GM06990 (cell line): ENCODE measurements around the gene LRMDA.

Experiments used
- DNase-seq: peaks from one replicate; pipeline ENCODE4 v3.0.0-alpha.2; 2011; ENCODE audit not compliant: insufficient read length; ENCODE audit errors: extremely low read depth
- H3K27me3 ChIP-seq: replicated peaks from 2 replicates; pipeline ENCODE4 v1.6.0; 2011; ENCODE audit warnings: low read length; ENCODE audit not compliant: control insufficient read depth, insufficient read depth
- H3K36me3 ChIP-seq: 2 replicates; pipeline ENCODE4 v1.5.1; 2011; ENCODE audit warnings: low read length; ENCODE audit not compliant: control insufficient read depth, insufficient read depth
- H3K4me3 ChIP-seq: replicated peaks from 2 replicates; pipeline ENCODE4 v1.5.1; 2011; ENCODE audit warnings: low read depth, mild to moderate bottlenecking, control low read depth, low read length
- TF ChIP-seq, protein P1 (sequence below): IDR thresholded peaks from 2 replicates; pipeline ENCODE4 v1.5.1; 2011; ENCODE audit warnings: low read length, control low read depth, mild to moderate bottlenecking, inconsistent platforms; ENCODE audit not compliant: insufficient read depth, poor library complexity, severe bottlenecking

LRMDA gene

DNA sequence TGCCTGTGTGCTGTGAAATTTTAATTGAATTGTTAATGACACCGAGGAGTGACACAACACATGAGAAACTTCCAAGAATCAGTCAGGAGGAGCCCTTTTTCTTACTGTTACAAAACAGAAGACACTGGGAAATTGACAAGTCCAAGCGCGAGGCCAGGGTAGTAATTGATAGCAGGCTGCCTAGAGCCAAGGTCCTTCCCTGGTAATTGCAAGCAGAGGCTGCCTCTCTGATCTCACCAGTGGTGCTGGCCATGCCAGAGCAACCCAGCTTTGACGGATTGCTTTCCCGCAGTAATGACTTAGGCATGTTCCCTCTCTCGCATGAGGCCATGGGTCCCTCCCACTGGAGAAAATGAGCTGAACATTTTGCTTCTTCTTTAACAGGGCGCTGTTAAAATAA is 111.5 kb downstream of the LRMDA start:
- Histone ChIP-seq H3K27me3 (no peaks in the 10 kb centered on the region), H3K4me3 (no peak overlapping the region), H3K36me3 (no peaks in the 10 kb centered on the region)
- DNase-seq, result no peak
- TF ChIP-seq, protein P1, sequence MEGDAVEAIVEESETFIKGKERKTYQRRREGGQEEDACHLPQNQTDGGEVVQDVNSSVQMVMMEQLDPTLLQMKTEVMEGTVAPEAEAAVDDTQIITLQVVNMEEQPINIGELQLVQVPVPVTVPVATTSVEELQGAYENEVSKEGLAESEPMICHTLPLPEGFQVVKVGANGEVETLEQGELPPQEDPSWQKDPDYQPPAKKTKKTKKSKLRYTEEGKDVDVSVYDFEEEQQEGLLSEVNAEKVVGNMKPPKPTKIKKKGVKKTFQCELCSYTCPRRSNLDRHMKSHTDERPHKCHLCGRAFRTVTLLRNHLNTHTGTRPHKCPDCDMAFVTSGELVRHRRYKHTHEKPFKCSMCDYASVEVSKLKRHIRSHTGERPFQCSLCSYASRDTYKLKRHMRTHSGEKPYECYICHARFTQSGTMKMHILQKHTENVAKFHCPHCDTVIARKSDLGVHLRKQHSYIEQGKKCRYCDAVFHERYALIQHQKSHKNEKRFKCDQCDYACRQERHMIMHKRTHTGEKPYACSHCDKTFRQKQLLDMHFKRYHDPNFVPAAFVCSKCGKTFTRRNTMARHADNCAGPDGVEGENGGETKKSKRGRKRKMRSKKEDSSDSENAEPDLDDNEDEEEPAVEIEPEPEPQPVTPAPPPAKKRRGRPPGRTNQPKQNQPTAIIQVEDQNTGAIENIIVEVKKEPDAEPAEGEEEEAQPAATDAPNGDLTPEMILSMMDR, result no peak

DNA sequence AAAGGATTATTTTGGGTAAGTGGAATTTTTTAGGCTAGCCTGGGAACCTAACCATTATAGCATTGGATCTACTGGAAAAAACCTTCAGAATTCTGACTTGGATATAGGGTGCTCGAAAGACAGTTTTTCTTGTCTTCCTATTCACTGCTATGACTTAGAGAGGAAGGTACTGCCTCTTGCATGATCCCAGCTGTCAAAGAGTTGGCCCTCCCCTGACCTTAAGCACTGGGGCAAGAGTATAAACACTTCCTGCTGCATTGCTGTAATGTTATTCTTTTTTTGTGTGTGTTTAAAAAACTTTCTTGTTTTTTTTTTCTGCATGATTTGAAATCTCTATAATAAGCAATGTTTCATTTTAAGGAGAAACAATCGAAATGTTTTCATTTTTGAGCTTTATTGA is 113.0 kb downstream of the LRMDA start:
- Histone ChIP-seq H3K36me3 (no peaks in the 10 kb centered on the region), H3K4me3 (no peak overlapping the region), H3K27me3 (no peaks in the 10 kb centered on the region)
- no peak for DNase-seq
- TF ChIP-seq, protein P1, result no peak

DNA sequence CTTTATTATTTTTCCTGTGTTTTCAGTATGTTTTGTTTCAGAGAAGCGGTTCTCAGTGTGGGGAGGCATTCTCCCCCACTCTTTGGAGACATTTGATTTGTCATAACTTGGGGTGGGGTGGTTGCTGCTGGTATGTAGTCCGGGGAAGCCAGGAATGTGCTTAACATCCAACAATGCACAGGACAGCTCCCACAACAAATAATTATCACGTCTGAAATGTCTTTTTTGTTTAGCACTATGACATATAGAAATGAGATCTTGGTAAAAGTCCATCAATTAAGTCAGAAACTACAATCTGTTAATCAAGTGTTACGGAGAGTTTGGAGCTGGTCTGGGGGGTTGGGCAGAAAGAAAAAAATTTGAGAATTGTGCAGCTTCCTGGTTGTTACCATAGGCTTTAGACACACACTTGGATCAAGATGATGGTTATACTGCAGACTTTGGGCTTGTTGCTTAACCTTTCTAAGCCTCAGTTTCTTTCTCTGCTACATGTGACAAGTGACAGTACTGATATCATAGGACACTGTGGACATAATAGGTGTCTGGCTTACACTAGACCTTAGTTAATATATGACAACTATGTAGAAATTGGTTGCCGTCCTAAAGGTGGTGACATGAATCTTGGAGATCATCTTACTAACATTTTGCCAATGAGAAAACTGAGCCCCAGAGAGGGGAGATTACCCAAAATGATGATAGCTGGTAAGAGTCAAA is 113.7 kb downstream of the LRMDA start:
- TF ChIP-seq, protein P1, result no peak
- DNase-seq, result no peak
- no peaks in the 10 kb centered on the region for H3K27me3 ChIP-seq
- H3K36me3 ChIP-seq, result no peaks in the 10 kb centered on the region
- H3K4me3 ChIP-seq, result no peak overlapping the region

DNA sequence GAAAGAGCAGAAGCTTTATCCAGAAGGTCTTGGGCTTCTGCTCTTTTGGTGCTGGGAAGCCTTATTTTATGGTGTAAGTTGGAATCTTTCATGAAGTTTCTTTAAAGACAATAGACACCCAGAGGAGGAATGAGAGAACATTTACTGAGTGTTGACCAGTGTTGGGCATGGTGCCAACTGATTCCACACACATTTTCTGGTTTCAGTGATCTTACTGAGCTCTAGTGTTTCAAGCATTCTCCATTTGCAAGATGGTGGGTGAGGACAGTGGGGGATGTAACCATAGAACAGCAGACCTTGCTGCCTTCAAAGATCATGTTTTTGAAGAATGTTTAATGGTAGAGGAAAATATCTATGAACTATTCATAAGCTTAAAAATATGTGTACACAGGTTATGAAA is 114.6 kb downstream of the LRMDA start:
- H3K27me3 ChIP-seq, result no peaks in the 10 kb centered on the region
- TF ChIP-seq, protein P1, result no peak
- no peak for DNase-seq
- H3K36me3 ChIP-seq, result no peaks in the 10 kb centered on the region
- no peak overlapping the region for H3K4me3 ChIP-seq

DNA sequence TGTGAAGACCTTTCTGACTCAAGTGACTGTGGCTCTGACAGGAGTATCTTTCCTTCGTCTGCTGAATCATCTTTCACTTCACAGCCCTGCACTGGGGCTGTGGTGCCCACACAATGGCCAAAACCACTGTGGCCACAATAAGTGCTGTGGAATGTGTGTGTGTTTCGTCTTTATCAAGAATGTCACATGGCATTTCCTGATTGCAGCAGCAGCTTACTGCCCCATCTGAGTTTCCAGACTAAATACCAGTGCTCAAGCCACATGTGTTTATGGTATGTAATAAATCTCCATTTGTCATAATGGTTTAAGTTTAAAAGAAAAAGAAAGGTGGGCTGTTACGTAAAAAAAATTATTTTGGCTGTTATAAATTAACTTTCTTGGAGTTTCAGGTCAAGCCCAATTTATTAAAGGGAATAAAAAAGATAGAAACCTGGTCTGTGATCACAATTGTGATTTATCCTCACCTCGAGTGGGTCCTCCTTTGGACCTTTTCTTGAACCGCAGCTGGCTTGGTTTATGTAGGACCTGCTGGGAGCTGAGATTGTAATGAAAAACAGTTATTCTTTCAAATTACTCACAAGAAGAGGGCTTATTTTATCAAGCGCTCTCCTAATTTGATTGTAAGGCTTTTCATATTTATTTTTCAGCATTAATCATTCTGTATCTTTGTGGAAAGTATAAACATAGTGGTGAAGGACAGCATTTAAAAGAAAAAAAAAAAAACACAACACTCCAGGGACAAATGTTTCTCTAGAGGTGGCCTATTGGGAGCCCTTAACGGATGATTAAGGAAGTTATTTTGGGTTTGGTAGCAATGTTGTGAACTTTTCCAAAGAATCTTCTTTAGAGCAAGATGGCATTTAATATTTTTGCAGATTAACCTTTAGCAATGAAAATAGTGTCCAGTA is 116.2 kb downstream of the LRMDA start:
- DNase-seq, result no peak
- Histone ChIP-seq H3K27me3 (no peaks in the 10 kb centered on the region), H3K36me3 (no peaks in the 10 kb centered on the region), H3K4me3 (no peak overlapping the region)
- TF ChIP-seq, protein P1, result no peak
